HG03196 (cell line): ENCODE data around the gene CCNDBP1.

ENCODE experiments used
- ATAC-seq: cut with Tn5 transposase; IDR thresholded peaks from one replicate; pipeline ENCODE4 v1.9.1; 2021; ENCODE audit not compliant: unreplicated experiment

The CCNDBP1 gene

GRCh38 chr15:43243020-43243645 lies 57.9 kb downstream of the CCNDBP1 start:
- ATAC-seq = no peak

- ATAC-seq = no peak
These were observed 58.9 kb downstream of the CCNDBP1 start for GRCh38 chr15:43244092-43244491.

GRCh38 chr15:43246261-43246774 lies 61.1 kb downstream of the CCNDBP1 start:
- no peak for ATAC-seq
